HepG2 (cell line): ENCODE data around the gene NPHP4. TPM values are rescaled to one million over a fixed set of nuclear protein-coding genes. Genes with fewer than 3 reads are reported as not detected.

Experiments
- ATAC-seq: fragments of 200-7000 bp; cut with Tn5 transposase; 3 replicates; pipeline ENCODE4 v1.9.1; 2020; ENCODE audit warnings: mild to moderate bottlenecking, moderate library complexity
- BruUV-seq: library from RNA; stranded (reverse); fragments of 400-500 nt; replicated peaks from 2 replicates; lab custom pipeline; 2021; lab: Mats Ljungman, UMichigan
- CTCF ChIA-PET: fragments of 300-600 bp; formaldehyde crosslinking; extraction: SDS; loops from one replicate; lab custom pipeline; 2021; ENCODE audit warnings: low total read pairs, inconsistent platforms, low intra/inter-chr PET ratio; lab: Yijun Ruan, JAX
- POLR2A ChIA-PET: fragments of 350-600 bp; sonication (Branson Sonifier 250); formaldehyde crosslinking; loops from one replicate; lab custom pipeline; 2020; ENCODE audit warnings: antibody characterized with exemption, inconsistent platforms; lab: Yijun Ruan, JAX
- DNase-seq: peaks from one replicate; pipeline ENCODE4 v3.0.0-alpha.2; 2015; ENCODE audit warnings: low spot score
- FAIRE-seq: peaks from 3 replicates; lab custom pipeline; 2011; peaks lifted over from hg19 to GRCh38; lab: Jason Lieb, UNC
- H2AFZ ChIP-seq: one replicate; pipeline ENCODE4 v1.6.1; 2011; ENCODE audit warnings: low read length, inconsistent platforms
- H3K27ac ChIP-seq: fragments of 300-600 bp; 3 replicates; pipeline ENCODE4 v1.8.0; 2011; ENCODE audit warnings: mixed run types, mild to moderate bottlenecking, mixed read lengths, low read length, inconsistent platforms; ENCODE audit not compliant: insufficient read depth; ENCODE audit errors: extremely low read length
- H3K27me3 ChIP-seq, 2 experiments: fragments of 200-600 bp in 1 of 2; 2 replicates in 1 of 2; 3 replicates in 1 of 2; pipeline versions ENCODE4 v1.6.0 to v1.8.0; 2011; ENCODE audit warnings: low read length in 2 of 2, mild to moderate bottlenecking in 2 of 2, moderate library complexity in 2 of 2, inconsistent platforms in 1 of 2; ENCODE audit not compliant: insufficient read depth in 2 of 2, control insufficient read depth in 1 of 2
- H3K36me3 ChIP-seq, 2 experiments: fragments of 200-600 bp in 1 of 2; replicated peaks in 1 of 2; 2 replicates in 1 of 2; 3 replicates in 1 of 2; pipeline versions ENCODE4 v1.5.1 to v1.8.0; 2011; ENCODE audit warnings: low read length in 2 of 2, inconsistent platforms in 1 of 2; ENCODE audit not compliant: insufficient read depth in 2 of 2, control insufficient read depth in 1 of 2
- H3K4me1 ChIP-seq: 2 replicates; pipeline ENCODE4 v1.5.1; 2012; ENCODE audit warnings: low read length, inconsistent platforms; ENCODE audit not compliant: insufficient read depth
- H3K4me2 ChIP-seq: 2 replicates; pipeline ENCODE4 v1.6.0; 2011; ENCODE audit warnings: low read depth, low read length, inconsistent platforms
- H3K4me3 ChIP-seq, 3 experiments: fragments of 200-600 bp in 1 of 3; sonication (generic), shearing (Covaris generic) in 1 of 3; replicated peaks in 1 of 3; 2 replicates each; pipeline ENCODE4 v1.5.1; 2011 to 2016; ENCODE audit warnings: low read length in 3 of 3, inconsistent platforms in 2 of 3, low read depth in 2 of 3, mild to moderate bottlenecking in 2 of 3, control low read depth in 1 of 3, mixed read lengths in 1 of 3; ENCODE audit not compliant: insufficient read depth in 1 of 3
- H3K79me2 ChIP-seq: one replicate; pipeline ENCODE4 v1.6.1; 2011; ENCODE audit warnings: low read length, inconsistent platforms; ENCODE audit not compliant: insufficient read depth
- H3K9ac ChIP-seq: 2 replicates; pipeline ENCODE4 v1.6.0; 2011; ENCODE audit warnings: mild to moderate bottlenecking, low read depth, low read length, inconsistent platforms; ENCODE audit not compliant: insufficient read depth
- H3K9me3 ChIP-seq: 2 replicates; pipeline ENCODE4 v1.5.1; 2012; ENCODE audit warnings: mild to moderate bottlenecking, low read length
- H4K20me1 ChIP-seq: 2 replicates; pipeline ENCODE4 v1.6.0; 2011; ENCODE audit warnings: inconsistent platforms, mild to moderate bottlenecking, low read length, moderate library complexity; ENCODE audit not compliant: insufficient read depth
- ARID2 ChIP-seq: sonication (generic); formaldehyde crosslinking; IDR thresholded peaks from 2 replicates; pipeline ENCODE4 v1.8.1; 2022; ENCODE audit warnings: mild to moderate bottlenecking, missing genetic modification reagents, borderline replicate concordance
- CENPT ChIP-seq: sonication (generic); formaldehyde crosslinking; IDR thresholded peaks from 2 replicates; pipeline ENCODE4 v1.8.0; 2022; ENCODE audit warnings: low read depth, mild to moderate bottlenecking, moderate library complexity, missing genetic modification reagents
- DNMT3B ChIP-seq: conservative IDR thresholded peaks from 2 replicates; pipeline ENCODE4 v1.6.1; 2016; ENCODE audit warnings: missing biosample characterization, control low read depth
- FOXM1 ChIP-seq: sonication (generic); formaldehyde crosslinking; IDR thresholded peaks from 2 replicates; pipeline ENCODE4 v1.5.0; 2020; ENCODE audit warnings: missing genetic modification reagents
- HDAC6 ChIP-seq: fragments of 200-600 bp; sonication (generic); IDR thresholded peaks from 2 replicates; pipeline ENCODE4 v1.7.0; 2017; ENCODE audit warnings: mild to moderate bottlenecking, antibody characterized with exemption, low read length, low read depth
- HNF4A ChIP-seq: sonication (generic); formaldehyde crosslinking; IDR thresholded peaks from 2 replicates; pipeline ENCODE4 v1.4.0; 2020; ENCODE audit warnings: missing genetic modification reagents
- KAT2B ChIP-seq: fragments of 150-350 bp; IDR thresholded peaks from 2 replicates; pipeline ENCODE4 v1.6.1; 2014; ENCODE audit warnings: low read depth, low read length, borderline replicate concordance
- ZNF101 ChIP-seq: sonication (generic); formaldehyde crosslinking; IDR thresholded peaks from 2 replicates; pipeline ENCODE4 v1.4.0; 2020; ENCODE audit warnings: mild to moderate bottlenecking, low read depth, missing genetic modification reagents, borderline replicate concordance
- ZNF263 ChIP-seq: sonication (generic); formaldehyde crosslinking; IDR thresholded peaks from 2 replicates; pipeline ENCODE4 v1.4.0; 2020; ENCODE audit warnings: missing genetic modification reagents
- ZNF44 ChIP-seq: sonication (generic); formaldehyde crosslinking; IDR thresholded peaks from 2 replicates; pipeline ENCODE4 v1.5.1; 2020; ENCODE audit warnings: mild to moderate bottlenecking, missing genetic modification reagents
- ZNF562 ChIP-seq: sonication (generic); formaldehyde crosslinking; IDR thresholded peaks from 2 replicates; pipeline ENCODE4 v1.8.0; 2022; ENCODE audit warnings: missing genetic modification reagents, borderline replicate concordance
- WGBS: methylation state at CpG from one replicate; pipeline ENCODE4 v1.1.6; 2017; ENCODE audit warnings: low lambda C conversion rate; 5-methylcytosine and 5-hydroxymethylcytosine counted together
- in situ Hi-C: cut with HindIII; loops from 2 replicates; pipeline ENCODE4 v1.10.0; 2017; ENCODE audit warnings: low pct_unique_long_range_greater_than_20kb; ENCODE audit not compliant: extremely low pct_ligation_motif_present
- intact Hi-C: fragments of 100-400 bp; cut with micrococcal nuclease; formaldehyde crosslinking; loops from one replicate; pipeline ENCODE4 v1.10.0; 2022; ENCODE audit not compliant: unreplicated experiment
- polyA plus RNA-seq, 8 experiments: library from polyadenylated mRNA; depleted of rRNA in 3 of 8; stranded (reverse) in 7 of 8; unstranded in 1 of 8; fragments of >200 nt; fragmentation: Illumina TruSeq in 4 of 8; extraction: Trizol in 4 of 8; gene quantifications; 2 replicates each; pipeline versions ENCODE4 v1.2.1 to v1.2.3, GENCODE V29; 2011 to 2016; ENCODE audit warnings: low read depth in 4 of 8, missing spikeins in 1 of 8, mixed read lengths in 1 of 8; ENCODE audit not compliant: insufficient read depth in 1 of 8
- total RNA-seq, 5 experiments: library from RNA; depleted of rRNA; stranded (reverse); fragments of >200 nt; fragmentation: Illumina TruSeq; extraction: Trizol; gene quantifications; 2 replicates each; pipeline ENCODE4 v1.2.3, GENCODE V29; 2016; ENCODE audit warnings: low read depth in 1 of 5
- TF ChIP-seq, protein P1 (sequence below): sonication (generic); formaldehyde crosslinking; IDR thresholded peaks from 2 replicates; pipeline ENCODE4 v1.9.0; 2021; ENCODE audit warnings: missing genetic modification reagents, mild to moderate bottlenecking, borderline replicate concordance
- TF ChIP-seq, protein P2 (sequence below): sonication (generic); formaldehyde crosslinking; IDR thresholded peaks from 2 replicates; pipeline ENCODE4 v1.8.1; 2023; ENCODE audit warnings: mild to moderate bottlenecking, moderate library complexity, missing genetic modification reagents
- TF ChIP-seq, protein P3 (sequence below): sonication (generic); formaldehyde crosslinking; IDR thresholded peaks from 2 replicates; pipeline ENCODE4 v1.4.0; 2020; ENCODE audit warnings: missing genetic modification reagents, borderline replicate concordance
- TF ChIP-seq, protein P4 (sequence below), 2 experiments: fragments of 450-650 bp in 1 of 2; sonication (generic) in 1 of 2; formaldehyde crosslinking; IDR thresholded peaks; 2 replicates each; pipeline versions ENCODE4 v1.5.0 to v1.8.0; 2020 to 2022; ENCODE audit warnings: mild to moderate bottlenecking in 1 of 2, missing genetic modification reagents in 1 of 2

The NPHP4 gene
- total and polyA plus RNA-seq, 2 of the 13 experiments (the other 11 are each of a cell fraction or from before 2014, with no cell fraction given), result 4.4 to 6.8 TPM

DNA sequence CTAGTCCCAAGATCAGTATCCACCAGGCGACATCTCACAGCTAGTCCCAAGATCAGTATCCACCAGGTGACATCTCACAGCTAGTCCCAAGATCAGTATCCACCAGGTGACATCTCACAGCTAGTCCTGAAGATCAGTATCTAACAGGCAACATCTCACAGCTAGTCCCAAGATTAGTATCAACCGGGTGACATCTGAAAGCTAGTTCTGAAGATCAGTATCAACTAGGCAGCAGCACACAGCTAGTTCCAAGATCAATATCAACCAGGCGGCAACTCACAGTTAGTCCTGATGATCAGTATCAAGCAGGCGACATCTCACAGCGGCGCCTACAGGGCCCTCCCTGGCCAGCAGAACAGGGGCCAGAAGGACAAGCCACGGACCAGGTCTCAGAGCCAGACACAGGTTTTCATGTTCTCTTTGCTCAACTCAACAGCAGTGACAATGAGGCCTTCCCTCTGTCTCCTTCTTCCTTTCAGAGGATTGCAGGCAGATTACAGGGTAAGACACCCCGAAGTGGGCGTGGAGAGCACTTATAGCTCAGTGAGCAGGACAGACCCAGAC is 32.5 kb downstream of the NPHP4 start (continued):
- TF ChIP-seq FOXM1 (CRISPR knock-in tag), result no peak
- TF ChIP-seq, protein P1, sequence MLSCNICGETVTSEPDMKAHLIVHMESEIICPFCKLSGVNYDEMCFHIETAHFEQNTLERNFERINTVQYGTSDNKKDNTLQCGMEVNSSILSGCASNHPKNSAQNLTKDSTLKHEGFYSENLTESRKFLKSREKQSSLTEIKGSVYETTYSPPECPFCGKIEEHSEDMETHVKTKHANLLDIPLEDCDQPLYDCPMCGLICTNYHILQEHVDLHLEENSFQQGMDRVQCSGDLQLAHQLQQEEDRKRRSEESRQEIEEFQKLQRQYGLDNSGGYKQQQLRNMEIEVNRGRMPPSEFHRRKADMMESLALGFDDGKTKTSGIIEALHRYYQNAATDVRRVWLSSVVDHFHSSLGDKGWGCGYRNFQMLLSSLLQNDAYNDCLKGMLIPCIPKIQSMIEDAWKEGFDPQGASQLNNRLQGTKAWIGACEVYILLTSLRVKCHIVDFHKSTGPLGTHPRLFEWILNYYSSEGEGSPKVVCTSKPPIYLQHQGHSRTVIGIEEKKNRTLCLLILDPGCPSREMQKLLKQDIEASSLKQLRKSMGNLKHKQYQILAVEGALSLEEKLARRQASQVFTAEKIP (CRISPR knock-in tag), result no peak
- no peak for TF ChIP-seq HNF4A
- TF ChIP-seq DNMT3B (CRISPR knock-in tag), result no peak
- TF ChIP-seq ZNF101 (CRISPR knock-in tag), result no peak

DNA sequence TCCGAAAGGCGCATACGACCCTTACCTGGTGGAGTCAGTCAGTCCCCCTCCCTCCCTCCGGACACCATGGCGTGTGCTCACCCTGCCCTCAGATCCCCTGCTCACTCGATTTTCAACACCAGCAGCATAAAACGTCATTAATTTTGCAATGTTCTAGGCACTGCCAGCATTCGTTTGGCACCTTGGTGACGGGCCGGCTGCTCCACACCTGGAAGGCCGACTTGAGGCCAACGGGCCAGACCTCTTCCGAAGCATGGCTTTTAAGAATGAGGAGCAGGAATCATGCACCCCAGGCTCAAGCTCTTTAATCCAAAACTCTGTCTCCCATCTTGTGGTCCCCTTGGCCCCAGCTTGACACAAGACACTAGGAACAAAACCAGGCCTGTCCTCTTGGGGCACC is 33.1 kb downstream of the NPHP4 start:
- in situ Hi-C loops (no loop called here), intact Hi-C loops (no loop called here)
- no peak overlapping the region for H3K4me2 ChIP-seq
- H3K36me3 ChIP-seq, result peaks cover 11 to 40% of the 10 kb centered on the region in 2 experiments
- FAIRE-seq (no peak), DNase-seq (no peak), ATAC-seq (no peak)
- H3K9ac ChIP-seq, result no peak overlapping the region
- no TSS peak for BruUV-seq
- no peak overlapping the region for H3K4me3 ChIP-seq
- ChIA-PET CTCF (no interaction called here), POLR2A (no interaction called here)
- WGBS, result 95% methylated on average over 13 of the region's 13 CpGs
- no peaks in the 10 kb centered on the region for H3K79me2 ChIP-seq
- H4K20me1 ChIP-seq, result no peaks in the 10 kb centered on the region
- H2AFZ ChIP-seq, result no peak overlapping the region
- H3K27ac ChIP-seq, result no peak overlapping the region
- peaks cover 42% of the 10 kb centered on the region for H3K4me1 ChIP-seq
- no peaks in the 10 kb centered on the region; a peak in 1 of 5 replicates for H3K27me3 ChIP-seq
- no peaks in the 10 kb centered on the region for H3K9me3 ChIP-seq
- TF ChIP-seq, protein P2, sequence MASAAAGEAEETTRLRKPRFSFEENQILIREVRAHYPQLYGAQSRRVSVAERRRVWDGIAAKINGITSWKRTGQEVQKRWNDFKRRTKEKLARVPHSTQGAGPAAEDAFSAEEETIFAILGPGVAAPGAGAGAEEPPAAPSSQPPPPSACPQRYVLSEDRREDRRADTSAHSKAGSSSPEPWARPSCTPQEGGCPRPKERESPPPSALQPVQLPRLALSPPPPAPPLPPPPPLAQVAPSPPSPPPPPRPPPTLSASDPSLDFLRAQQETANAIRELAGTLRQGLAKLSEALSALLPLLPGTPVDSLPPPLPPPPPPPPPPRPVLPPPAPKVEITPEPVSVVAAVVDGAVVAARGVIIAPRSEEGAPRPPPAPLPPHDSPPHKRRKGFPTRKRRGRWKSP (CRISPR knock-in tag), result no peak
- TF ChIP-seq, protein P3, sequence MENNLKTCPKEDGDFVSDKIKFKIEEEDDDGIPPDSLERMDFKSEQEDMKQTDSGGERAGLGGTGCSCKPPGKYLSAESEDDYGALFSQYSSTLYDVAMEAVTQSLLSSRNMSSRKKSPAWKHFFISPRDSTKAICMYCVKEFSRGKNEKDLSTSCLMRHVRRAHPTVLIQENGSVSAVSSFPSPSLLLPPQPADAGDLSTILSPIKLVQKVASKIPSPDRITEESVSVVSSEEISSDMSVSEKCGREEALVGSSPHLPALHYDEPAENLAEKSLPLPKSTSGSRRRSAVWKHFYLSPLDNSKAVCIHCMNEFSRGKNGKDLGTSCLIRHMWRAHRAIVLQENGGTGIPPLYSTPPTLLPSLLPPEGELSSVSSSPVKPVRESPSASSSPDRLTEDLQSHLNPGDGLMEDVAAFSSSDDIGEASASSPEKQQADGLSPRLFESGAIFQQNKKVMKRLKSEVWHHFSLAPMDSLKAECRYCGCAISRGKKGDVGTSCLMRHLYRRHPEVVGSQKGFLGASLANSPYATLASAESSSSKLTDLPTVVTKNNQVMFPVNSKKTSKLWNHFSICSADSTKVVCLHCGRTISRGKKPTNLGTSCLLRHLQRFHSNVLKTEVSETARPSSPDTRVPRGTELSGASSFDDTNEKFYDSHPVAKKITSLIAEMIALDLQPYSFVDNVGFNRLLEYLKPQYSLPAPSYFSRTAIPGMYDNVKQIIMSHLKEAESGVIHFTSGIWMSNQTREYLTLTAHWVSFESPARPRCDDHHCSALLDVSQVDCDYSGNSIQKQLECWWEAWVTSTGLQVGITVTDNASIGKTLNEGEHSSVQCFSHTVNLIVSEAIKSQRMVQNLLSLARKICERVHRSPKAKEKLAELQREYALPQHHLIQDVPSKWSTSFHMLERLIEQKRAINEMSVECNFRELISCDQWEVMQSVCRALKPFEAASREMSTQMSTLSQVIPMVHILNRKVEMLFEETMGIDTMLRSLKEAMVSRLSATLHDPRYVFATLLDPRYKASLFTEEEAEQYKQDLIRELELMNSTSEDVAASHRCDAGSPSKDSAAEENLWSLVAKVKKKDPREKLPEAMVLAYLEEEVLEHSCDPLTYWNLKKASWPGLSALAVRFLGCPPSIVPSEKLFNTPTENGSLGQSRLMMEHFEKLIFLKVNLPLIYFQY (CRISPR knock-in tag), result no peak
- no peak for TF ChIP-seq ZNF562 (CRISPR knock-in tag)
- TF ChIP-seq ARID2, result no peak
- TF ChIP-seq ZNF263 (CRISPR knock-in tag), result no peak
- no peak for TF ChIP-seq KAT2B
- TF ChIP-seq ZNF44 (CRISPR knock-in tag), result no peak
- TF ChIP-seq, protein P4, sequence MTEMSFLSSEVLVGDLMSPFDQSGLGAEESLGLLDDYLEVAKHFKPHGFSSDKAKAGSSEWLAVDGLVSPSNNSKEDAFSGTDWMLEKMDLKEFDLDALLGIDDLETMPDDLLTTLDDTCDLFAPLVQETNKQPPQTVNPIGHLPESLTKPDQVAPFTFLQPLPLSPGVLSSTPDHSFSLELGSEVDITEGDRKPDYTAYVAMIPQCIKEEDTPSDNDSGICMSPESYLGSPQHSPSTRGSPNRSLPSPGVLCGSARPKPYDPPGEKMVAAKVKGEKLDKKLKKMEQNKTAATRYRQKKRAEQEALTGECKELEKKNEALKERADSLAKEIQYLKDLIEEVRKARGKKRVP (CRISPR knock-in tag; IDR thresholded peaks at IDR 0.05), result no peak
- no peak for TF ChIP-seq HDAC6
- TF ChIP-seq CENPT, result no peak
